Activated T-cell treated with anti-CD3 and anti-CD28 coated beads, Interleukin-2, amount 50 U/mL, for 1 hour (primary cell): ENCODE measurements around the gene KNDC1.
"Not testable (repeated sequence)": the region's sequence is repeated elsewhere in the genome, so short reads cannot be mapped to it uniquely, and the experiment has no call there.

ENCODE experiments used
- DNase-seq: peaks from one replicate; pipeline ENCODE4 v3.0.0-alpha.2; 2020

Gene KNDC1

GRCh38 chr10:133125901-133126300, 34.1 kb upstream of the KNDC1 start:
- no peak for DNase-seq

- DNase-seq = peak; percentile 13
These were observed 33.4 kb upstream of the KNDC1 start for GRCh38 chr10:133126431-133127290.

DNA sequence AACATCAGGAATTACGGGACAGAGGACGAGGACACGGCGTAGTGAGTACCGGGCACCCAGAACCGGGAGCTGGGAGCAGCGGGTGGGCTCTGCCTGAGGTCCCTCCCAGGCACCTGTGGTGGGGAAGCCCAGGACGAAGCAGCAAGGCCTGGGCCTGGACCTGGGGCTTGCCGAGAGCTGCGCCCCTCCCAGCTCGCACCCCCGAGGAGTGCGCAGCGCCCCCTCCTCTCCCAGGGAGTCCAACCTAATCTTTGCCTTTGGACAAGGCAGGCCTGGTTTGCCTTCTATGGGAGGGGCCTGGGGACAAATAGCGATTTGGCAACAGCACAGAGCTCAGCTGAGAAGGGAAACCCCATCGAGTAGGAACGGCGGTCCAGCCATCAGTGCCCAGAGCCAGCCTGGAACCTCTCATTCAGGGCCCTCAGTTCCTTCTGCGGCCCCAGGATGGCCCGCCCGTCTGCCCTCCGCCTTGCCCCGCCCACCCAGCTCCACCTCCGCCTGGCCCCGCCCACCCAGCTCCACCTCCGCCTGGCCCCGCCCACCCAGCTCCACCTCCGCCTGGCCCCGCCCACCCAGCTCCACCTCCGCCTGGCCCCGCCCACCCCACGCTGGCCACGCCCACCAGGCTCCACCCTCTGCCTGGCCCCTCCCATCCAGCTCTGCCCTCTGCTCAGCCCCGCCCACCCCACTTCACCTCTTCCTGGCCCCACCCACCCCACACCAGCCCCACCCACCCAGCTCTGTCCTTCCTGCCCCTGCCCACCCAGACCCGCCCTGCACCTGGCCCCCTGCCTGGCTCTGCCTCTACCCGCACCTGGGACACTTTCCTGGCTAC, 32.5 kb upstream of the KNDC1 start:
- peak; percentile 28 for DNase-seq

DNA sequence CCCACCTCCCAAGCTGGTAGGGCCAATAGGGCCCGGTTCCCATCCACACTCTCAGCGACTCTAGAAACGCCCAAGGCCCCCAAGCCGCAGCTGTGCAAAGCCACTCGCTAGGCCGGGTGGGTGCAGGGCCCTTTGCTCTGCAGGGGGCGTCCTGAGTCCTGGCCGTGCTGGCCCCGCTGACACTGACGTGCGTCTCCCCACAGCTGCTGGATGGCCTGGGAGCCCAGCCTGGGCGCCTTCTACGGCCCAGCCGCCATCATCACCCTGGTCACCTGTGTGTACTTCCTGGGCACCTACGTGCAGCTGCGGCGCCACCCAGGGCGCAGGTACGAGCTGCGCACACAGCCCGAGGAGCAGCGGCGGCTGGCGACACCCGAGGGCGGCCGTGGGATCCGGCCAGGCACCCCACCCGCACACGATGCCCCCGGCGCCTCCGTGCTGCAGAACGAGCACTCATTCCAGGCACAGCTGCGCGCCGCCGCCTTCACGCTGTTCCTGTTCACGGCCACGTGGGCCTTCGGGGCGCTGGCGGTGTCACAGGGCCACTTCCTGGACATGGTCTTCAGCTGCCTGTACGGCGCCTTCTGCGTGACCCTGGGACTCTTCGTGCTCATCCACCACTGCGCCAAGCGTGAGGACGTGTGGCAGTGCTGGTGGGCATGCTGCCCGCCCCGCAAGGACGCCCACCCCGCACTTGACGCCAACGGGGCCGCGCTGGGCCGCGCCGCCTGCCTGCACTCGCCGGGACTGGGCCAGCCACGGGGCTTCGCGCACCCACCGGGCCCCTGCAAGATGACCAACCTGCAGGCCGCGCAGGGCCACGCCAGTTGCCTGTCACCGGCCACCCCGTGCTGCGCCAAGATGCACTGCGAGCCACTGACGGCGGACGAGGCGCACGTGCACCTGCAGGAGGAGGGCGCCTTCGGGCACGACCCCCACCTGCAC, 31.6 kb upstream of the KNDC1 start:
- DNase-seq = peak; percentile 11

- peak; percentile 3 for DNase-seq
These were observed 30.8 kb upstream of the KNDC1 start for GRCh38 chr10:133129071-133129858.

DNA sequence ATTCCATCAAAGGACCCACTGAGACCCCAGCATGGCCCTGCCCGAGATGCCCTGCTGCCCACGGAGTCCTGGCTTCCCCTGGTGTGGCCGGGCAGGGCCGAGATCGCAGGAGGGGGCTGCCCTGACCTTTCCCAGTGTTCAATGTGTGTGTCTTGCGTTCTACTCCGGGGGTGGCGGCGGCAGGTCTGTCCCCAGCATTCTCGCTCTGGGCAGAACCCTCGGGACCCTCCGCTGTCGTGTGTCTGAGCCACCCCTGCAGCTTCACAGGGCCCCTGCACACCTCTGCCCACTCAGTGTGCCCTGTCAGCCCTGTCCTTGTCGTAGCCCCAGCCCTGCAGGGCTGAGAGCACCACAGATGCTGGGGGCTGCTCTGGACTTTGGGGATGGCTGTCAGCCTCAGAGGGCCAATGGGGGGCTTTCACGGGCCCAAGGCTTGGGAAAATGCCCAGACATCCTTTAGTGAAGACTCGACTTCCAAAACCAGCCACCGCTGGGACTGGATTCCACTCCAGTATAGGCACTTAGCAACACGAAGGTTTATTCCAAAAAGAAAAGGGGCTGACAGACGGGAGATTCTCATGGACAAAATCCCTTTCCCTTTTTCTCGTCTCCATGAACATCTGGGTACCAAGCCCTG, 30.0 kb upstream of the KNDC1 start:
- DNase-seq = peak; percentile 2

DNA sequence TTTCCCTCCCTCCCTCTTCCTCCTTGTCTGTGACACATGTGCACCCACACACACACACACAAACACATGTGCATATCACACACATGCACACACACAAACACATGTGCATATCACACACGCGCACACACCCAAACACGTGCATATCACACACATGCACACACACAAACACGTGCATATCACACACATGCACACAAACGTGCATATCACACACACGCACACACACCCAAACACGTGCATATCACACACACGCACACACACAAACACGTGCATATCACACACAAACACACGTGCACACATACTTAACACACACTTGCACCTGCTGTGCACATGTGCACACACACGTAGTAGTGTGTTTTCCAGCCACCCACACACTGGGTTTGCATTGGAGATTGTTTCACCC, 29.4 kb upstream of the KNDC1 start:
- no peak for DNase-seq

GRCh38 chr10:133131053-133131452, 29.0 kb upstream of the KNDC1 start:
- peak; percentile 13 for DNase-seq

- no peak for DNase-seq
These were observed 28.1 kb upstream of the KNDC1 start for GRCh38 chr10:133131734-133132472.

DNA sequence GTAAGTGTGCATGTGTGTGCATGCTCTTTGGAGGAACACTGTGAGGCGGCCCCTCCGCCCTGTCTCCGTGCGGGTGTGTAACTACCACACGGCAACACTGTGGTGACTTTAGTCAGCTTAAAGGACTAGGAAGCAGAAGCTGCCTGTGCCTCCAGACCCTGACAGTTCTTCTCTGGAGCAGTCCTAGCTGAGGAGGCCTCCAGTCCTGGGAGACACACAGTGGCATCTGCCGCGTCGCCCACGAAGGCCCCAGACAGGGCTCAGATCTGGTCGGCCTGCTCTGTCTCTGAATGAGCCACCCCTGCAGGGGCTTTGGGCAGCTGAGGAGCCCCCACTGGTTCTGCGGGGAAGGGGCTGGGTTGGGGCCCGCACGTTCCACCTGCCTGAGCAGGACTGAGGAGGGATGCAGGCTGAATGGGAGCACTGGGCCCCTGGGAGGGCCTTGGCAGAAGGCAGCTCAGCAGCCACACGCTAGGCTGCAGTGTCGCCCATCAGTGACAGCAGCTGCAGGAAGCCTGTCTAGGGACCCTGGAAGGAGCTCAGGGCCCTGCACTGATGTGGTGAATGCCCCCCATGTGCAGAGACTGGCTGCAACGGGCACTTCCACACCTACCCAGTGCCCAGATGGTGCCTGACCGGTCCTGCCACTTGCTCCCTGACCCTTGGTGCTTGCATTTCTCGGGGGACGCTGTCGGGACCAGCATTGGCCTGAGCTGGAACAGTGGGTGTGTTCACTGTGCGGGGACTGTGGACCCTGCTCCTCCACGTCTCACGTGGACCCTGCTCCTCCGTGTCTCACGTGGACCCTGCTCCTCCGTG, 27.3 kb upstream of the KNDC1 start:
- DNase-seq = peak; percentile 11

DNA sequence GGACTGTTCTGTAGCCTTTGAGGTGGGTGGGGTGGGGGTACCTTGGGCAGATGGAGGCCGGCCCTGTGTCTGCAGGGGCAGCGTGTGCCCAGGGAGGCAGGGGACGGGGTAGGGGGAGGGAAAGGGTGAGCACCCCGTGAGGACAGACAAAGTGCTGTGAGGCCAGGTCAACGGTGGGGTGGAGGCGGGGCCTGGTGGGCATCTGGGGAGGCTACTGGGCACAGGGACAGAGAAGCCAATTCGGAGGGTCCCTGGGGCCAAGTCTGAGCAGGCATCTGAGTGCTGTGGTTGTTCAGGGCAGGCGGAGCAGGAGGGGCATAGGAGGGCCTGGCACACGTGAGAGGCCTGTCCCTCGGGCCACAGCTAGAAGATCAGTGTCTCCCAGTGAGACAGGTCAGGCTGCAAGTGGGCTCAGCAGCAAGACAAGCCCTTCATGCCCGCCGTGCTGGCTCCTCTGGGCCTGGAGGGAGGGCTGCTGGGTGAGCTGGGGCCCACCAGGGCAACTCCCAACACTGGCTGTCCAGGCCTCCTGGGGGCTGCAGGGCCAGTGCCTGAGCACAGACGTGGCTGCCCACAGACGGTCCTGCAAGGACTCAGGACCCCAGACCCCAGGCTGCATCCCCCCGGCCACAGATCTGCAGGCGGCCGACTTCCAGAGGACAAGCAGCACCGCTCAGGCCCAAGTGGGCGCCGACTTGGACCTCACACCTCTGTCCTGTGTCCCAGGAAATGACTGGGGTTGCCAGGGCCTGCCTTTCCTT, 26.4 kb upstream of the KNDC1 start:
- peak; percentile 11 for DNase-seq

DNA sequence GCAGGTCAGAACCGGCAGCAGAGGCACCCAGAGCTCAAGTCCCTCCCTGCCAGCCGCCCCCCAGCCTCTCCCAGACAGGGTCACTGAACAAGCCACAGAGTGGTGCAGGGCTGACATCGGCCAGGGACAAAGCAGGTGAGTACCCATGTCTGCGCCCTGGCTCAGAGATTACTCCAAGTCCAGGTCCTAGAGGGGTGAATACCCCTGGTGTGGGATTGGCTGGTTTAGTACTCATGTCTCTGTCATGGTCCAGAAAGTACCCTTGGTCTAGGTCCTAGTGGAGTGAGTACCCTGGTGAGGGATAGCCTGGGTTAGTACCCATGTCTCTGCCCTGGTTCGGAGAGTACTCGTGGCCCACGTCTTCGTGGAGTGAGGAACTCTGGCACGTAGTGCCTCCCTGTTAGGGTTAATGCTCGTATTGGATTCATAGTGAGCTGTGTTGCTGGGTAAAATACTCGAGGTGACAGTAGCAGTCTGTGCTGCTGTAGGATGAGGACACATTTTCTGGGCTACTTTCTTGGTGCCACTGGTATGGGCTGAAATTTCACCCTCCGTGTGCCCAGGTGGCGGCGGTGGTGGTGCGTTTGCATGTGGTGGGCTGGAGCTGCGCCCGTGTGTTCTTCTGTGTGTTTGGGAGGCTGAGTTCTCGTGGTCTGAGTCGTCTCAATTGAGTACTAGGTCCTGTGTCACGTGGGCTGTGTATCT, 25.5 kb upstream of the KNDC1 start:
- DNase-seq = peak; percentile 12

DNA sequence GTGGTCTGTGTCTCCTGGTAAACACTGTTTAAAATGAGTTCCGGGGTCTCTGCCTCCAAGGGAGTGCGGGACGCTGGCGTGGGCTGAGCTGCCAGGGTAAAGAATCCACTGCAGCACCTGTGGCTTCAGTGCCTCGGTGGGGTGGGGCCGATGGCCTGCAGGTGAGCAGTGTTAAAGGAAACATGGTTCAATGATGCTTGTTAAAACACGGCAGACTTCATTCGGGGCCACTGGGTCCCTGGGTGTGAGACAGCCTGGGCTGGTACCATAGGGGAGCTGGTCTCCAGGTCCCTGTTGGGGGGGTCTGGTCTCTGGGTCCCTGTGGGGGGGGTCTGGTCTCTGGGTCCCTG, 24.9 kb upstream of the KNDC1 start:
- no peak for DNase-seq

DNA sequence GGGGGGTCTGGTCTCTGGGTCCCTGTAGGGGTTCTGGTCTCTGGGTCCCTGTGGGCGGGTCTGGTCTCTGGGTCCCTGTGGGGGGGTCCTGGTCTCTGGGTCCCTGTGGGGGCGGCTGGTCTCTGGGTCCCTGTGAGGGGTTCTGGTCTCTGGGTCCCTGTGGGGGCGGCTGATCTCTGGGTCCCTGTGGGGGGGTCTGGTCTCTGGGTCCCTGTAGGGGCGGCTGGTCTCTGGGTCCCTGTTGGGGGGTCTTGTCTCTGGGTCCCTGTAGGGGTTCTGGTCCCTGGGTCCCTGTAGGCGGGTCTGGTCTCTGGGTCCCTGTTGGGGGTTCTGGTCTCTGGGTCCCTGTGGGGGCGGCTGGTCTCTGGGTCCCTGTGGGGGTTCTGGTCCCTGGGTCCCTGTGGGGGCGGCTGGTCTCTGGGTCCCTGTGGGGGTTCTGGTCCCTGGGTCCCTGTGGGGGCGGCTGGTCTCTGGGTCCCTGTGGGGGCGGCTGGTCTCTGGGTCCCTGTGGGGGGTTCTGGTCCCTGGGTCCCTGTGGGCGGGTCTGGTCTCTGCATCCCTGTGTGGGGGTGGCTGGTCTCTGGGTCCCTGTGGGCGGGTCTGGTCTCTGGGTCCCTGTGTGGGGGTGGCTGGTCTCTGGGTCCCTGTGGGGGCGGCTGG, 22.4 kb upstream of the KNDC1 start:
- not testable (repeated sequence) for DNase-seq

GRCh38 chr10:133139551-133140065, 20.4 kb upstream of the KNDC1 start:
- DNase-seq = peak; percentile 14

DNA sequence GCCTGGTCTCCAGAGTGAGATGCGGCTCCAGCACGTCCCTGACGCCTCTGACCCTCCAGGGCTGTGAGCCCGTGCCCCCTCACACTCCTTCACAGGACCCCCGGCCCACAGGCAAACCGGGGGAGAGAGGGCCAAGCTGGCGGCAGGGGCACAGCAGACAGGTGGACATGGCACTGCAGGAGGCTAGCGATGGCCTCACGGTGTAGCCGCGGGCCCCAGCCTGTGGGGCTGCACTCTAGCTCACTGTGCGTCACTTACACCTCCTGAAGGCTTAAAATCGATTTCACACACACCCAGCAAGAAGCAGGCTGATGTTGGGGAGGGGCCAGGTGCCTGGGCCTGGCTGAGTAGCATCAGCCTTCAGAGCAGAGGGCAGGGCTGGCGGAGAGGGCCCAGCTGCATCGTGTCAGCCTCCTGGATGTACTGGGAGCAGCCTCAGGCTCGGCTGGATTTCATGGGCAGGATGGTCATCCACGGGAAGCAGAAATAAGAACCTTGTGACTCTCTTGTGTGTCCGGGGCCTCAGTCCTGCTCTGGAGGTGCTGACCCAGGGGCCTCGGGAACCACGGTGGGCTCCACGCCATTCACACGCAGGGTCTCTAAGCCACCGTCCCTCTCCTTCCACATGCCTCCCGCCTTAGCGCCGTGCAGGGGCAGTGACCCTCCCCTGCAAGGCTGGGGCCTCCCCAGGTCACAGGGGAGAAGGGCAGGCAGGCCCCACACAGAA, 19.4 kb upstream of the KNDC1 start:
- peak; percentile 11 for DNase-seq
